WI38 (cell line): ENCODE measurements around the gene OR13J1.

Experiments
- H3K4me3 ChIP-seq: 2 replicates; pipeline ENCODE4 v1.5.1; 2011; ENCODE audit warnings: low read depth, mild to moderate bottlenecking, control low read depth, low read length
- CTCF ChIP-seq: IDR thresholded peaks from 2 replicates; pipeline ENCODE4 v1.5.1; 2012; ENCODE audit warnings: low read depth, mild to moderate bottlenecking, control low read depth, low read length

The OR13J1 gene

GRCh38 chr9:35845824-35846771, 24.1 kb downstream of the OR13J1 start:
- no peak overlapping the region for H3K4me3 ChIP-seq
- TF ChIP-seq CTCF: no peak

GRCh38 chr9:35844628-35845270, 25.5 kb downstream of the OR13J1 start:
- H3K4me3 ChIP-seq: no peak overlapping the region
- TF ChIP-seq CTCF: no peak

- no peak overlapping the region for H3K4me3 ChIP-seq
- no peak for TF ChIP-seq CTCF
Measured at GRCh38 chr9:35842795-35843194, 27.4 kb downstream of the OR13J1 start.

- TF ChIP-seq CTCF: no peak
- H3K4me3 ChIP-seq: no peak overlapping the region
Measured at GRCh38 chr9:35842020-35842745, 28.0 kb downstream of the OR13J1 start.

- H3K4me3 ChIP-seq: no peak overlapping the region
- TF ChIP-seq CTCF: no peak
Measured at GRCh38 chr9:35841645-35841900, 28.6 kb downstream of the OR13J1 start.

- no peak for TF ChIP-seq CTCF
- no peak overlapping the region for H3K4me3 ChIP-seq
Measured at GRCh38 chr9:35840881-35841644, 29.1 kb downstream of the OR13J1 start.
